Activated naive CD8-positive, alpha-beta T cell (primary cell): Measurements from ENCODE around the gene COG1.

Experiments
- H3K27ac Mint-ChIP-seq: one replicate; pipeline ENCODE4 v1.8.0; 2021; ENCODE audit warnings: mixed read lengths
- H3K27me3 Mint-ChIP-seq: one replicate; pipeline ENCODE4 v1.8.0; 2021; ENCODE audit warnings: mixed read lengths
- H3K36me3 Mint-ChIP-seq: one replicate; pipeline ENCODE4 v1.8.0; 2021; ENCODE audit warnings: mixed read lengths
- H3K4me1 Mint-ChIP-seq: one replicate; pipeline ENCODE4 v1.8.0; 2021; ENCODE audit warnings: low read depth, mixed read lengths
- H3K4me3 Mint-ChIP-seq: one replicate; pipeline ENCODE4 v1.8.0; 2021; ENCODE audit warnings: mild to moderate bottlenecking, mixed read lengths
- H3K9me3 Mint-ChIP-seq: one replicate; pipeline ENCODE4 v1.8.0; 2021; ENCODE audit warnings: low read depth, mixed read lengths

Gene COG1

GRCh38 chr17:73186283-73187050 lies 6.4 kb upstream of the COG1 start:
- H3K27me3 Mint-ChIP-seq = no peaks in the 10 kb centered on the region
- peaks cover 2% of the 10 kb centered on the region for H3K4me1 Mint-ChIP-seq
- no peaks in the 10 kb centered on the region for H3K9me3 Mint-ChIP-seq
- H3K4me3 Mint-ChIP-seq = no peak overlapping the region
- H3K27ac Mint-ChIP-seq = no peak overlapping the region
- no peaks in the 10 kb centered on the region for H3K36me3 Mint-ChIP-seq

DNA sequence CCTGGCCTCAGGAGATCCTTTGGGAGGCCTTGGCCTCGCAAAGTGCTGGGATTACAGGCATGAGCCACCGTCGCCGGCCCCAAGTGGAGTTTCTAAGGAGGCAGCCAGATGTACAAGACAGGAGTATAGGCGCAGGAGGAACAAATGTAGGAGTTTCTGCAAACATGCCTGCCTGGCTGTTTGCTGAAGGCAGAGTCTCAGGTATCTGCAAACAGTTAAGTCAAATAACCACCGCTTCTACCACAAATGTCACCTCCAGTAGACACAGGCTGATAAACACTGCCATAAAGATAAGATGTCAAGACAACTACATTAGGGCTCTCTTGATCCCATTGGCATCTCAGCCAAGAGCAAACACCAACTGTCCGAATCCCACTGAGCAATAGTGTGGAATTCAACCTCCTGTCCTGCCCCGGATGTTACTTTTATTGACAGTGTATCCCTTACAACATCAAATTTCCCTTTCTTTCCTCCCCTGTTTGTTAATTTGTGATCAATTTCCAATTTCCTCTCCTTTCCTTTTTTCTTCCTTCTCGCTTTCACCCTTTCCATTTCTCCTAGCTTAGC lies 5.6 kb upstream of the COG1 start:
- Mint-ChIP-seq H3K27ac (no peak overlapping the region), H3K9me3 (no peaks in the 10 kb centered on the region)

DNA sequence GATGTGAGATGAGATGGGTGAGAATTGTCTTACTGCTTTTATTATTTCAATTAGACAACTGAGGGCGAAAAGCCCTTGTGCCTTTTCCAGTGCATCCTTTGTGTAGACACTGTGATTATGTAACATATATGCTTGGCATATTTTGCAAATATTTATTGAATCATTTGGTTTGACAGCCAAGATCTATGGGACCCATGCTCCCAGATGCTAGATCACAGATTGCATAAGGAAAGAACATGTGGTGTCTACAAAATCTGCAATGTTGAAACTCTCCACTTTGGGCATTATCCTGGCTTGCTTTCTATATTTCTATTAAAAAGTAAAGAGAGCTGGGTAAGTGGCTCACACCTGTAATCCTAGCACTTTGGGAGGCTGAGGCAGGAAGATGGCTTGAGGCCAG lies 4.8 kb upstream of the COG1 start:
- Mint-ChIP-seq H3K4me3 (no peak overlapping the region), H3K36me3 (no peaks in the 10 kb centered on the region), H3K9me3 (no peaks in the 10 kb centered on the region), H3K27me3 (no peaks in the 10 kb centered on the region), H3K4me1 (peaks cover 8% of the 10 kb centered on the region), H3K27ac (no peak overlapping the region)

More for the DNA sequence above, 5.6 kb upstream of the COG1 start:
- no peaks in the 10 kb centered on the region for H3K36me3 Mint-ChIP-seq
- peaks cover 8% of the 10 kb centered on the region for H3K4me1 Mint-ChIP-seq
- H3K27me3 Mint-ChIP-seq = no peaks in the 10 kb centered on the region
- H3K4me3 Mint-ChIP-seq = no peak overlapping the region

DNA sequence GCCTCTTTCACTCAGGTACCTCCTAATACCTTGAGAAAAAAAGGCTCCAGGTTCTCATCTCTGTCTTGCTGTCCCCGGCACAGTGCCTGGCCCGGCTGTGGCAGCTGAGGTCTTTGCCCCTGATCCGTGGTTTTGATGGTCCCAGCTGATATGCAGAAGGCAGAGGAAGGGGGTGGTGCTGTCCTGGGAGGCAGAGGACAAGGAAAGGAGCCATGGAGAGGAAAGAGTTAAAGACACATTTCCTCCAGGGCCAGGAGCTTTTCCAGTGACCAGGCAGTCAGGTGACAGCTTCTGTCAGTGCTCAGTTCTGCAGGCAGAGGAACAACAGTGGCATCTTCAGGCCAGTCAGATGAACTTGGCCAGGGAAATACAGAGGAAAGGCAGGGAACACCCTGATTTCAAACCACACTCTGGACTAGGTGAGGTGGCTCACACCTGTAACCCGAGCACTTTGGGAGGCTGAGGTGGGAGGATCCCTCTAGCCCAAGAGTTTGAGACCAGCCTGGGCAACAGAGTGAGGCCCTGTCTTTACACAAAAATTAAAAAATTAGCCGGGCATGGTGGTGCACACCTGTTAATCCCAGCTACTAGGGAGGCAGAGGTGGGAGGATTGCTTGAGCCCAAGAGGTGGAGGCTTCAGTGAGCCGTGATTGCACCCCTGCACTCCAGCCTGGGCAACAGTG lies 3.3 kb upstream of the COG1 start:
- H3K36me3 Mint-ChIP-seq = no peaks in the 10 kb centered on the region
- H3K27me3 Mint-ChIP-seq = no peaks in the 10 kb centered on the region
- no peak overlapping the region for H3K4me3 Mint-ChIP-seq
- peaks cover 16% of the 10 kb centered on the region for H3K4me1 Mint-ChIP-seq
- H3K27ac Mint-ChIP-seq = no peak overlapping the region
- H3K9me3 Mint-ChIP-seq = no peaks in the 10 kb centered on the region

DNA sequence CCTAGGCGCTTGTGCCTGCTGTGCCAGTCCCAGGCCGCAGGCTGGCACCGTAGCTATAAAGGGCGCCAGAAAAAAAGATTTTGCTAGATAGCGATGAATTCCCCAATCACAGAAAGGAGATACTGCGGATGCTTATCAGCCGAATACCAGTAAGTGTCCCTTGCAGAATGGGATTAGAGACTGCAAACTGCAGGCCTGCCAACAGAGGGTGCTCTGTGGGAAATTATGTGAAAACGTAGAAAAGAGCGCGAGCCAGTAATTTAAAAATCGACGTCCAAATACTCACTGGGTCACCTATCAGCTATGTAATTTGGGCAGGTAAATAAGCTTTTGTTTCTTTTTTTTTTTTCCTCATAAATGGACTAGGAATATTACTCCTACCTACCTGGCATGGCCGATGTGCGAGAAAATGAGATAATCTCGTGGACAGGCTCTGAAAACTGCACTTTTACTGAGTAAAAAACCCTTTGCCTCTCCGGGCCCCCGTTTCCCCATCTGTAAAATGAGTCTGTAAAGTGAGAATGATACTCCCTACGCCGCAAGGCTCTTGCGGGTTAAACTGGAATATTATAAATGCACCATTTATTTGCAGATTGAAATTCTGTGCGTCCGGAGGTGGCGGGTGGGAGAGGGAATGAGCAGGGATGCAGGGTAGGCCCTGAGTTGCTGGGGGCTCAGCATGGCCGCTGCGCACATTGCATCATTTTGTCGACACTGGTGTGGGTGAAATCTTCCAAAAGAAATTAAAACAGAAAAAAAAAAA lies 1.2 kb upstream of the COG1 start:
- peaks cover 25% of the 10 kb centered on the region for H3K4me1 Mint-ChIP-seq
- H3K36me3 Mint-ChIP-seq = no peaks in the 10 kb centered on the region
- H3K27ac Mint-ChIP-seq = peak overlapping the region; percentile 81
- H3K4me3 Mint-ChIP-seq = peak overlapping the region; percentile 90
- H3K9me3 Mint-ChIP-seq = no peaks in the 10 kb centered on the region
- H3K27me3 Mint-ChIP-seq = no peaks in the 10 kb centered on the region

- Mint-ChIP-seq H3K9me3 (no peaks in the 10 kb centered on the region), H3K27me3 (no peaks in the 10 kb centered on the region), H3K4me3 (peak overlapping the region; percentile 90), H3K4me1 (peaks cover 26% of the 10 kb centered on the region), H3K36me3 (peaks cover 2% of the 10 kb centered on the region), H3K27ac (peak overlapping the region; percentile 91)
Observed at GRCh38 chr17:73192206-73192893, 505 bp upstream of the COG1 start.

DNA sequence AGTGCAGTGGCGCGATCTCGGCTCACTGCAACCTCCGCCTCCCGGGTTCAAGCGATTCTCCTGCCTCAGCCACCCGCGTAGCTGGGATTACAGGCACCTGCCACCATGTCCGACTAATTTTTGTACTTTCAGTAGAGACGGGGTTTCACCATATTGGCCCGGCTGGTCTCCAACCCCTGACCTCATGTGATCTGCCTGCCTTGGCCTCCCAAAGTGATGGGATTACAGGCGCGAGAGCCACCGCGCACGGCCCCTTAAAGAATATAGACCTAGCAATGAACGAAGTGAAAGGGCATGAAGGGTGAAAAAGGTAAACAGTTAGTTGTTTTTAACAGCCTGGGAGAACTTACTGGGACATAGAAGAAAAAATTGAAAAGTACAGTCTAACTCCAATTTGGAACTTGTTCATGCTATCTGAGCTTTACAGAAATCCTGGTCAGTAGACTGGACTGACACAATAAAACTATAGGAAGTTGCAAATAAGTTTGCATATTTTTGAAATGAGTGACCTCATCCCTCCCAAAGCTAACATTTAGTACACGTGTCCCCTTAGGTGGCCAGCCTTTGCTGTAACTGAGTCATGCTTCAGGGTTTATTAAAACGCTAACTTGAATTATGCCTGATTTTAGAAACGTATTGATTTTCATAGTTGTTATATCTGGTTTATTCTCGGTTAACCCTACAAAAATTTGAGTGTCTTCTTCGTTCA lies 1.8 kb downstream of the COG1 start:
- Mint-ChIP-seq H3K36me3 (peaks cover 8% of the 10 kb centered on the region), H3K4me1 (peaks cover 29% of the 10 kb centered on the region), H3K27me3 (no peaks in the 10 kb centered on the region), H3K27ac (peak overlapping the region; percentile 81), H3K9me3 (no peaks in the 10 kb centered on the region), H3K4me3 (peak overlapping the region; percentile 70)

- H3K4me1 Mint-ChIP-seq = peaks cover 28% of the 10 kb centered on the region
- H3K4me3 Mint-ChIP-seq = no peak overlapping the region
- H3K36me3 Mint-ChIP-seq = peaks cover 10% of the 10 kb centered on the region
- H3K27me3 Mint-ChIP-seq = no peaks in the 10 kb centered on the region
- peak overlapping the region; percentile 50 for H3K27ac Mint-ChIP-seq
- H3K9me3 Mint-ChIP-seq = no peaks in the 10 kb centered on the region
Observed at GRCh38 chr17:73196500-73196899, 3.6 kb downstream of the COG1 start.

- Mint-ChIP-seq H3K27me3 (no peaks in the 10 kb centered on the region), H3K9me3 (no peaks in the 10 kb centered on the region), H3K36me3 (peaks cover 10% of the 10 kb centered on the region), H3K4me3 (no peak overlapping the region), H3K27ac (peak overlapping the region; percentile 47), H3K4me1 (peaks cover 26% of the 10 kb centered on the region)
Observed at GRCh38 chr17:73197161-73197560, 4.3 kb downstream of the COG1 start.

- Mint-ChIP-seq H3K27ac (peak overlapping the region; percentile 17), H3K27me3 (no peaks in the 10 kb centered on the region), H3K36me3 (peaks cover 13% of the 10 kb centered on the region), H3K4me3 (no peak overlapping the region), H3K9me3 (no peaks in the 10 kb centered on the region), H3K4me1 (peaks cover 35% of the 10 kb centered on the region)
Observed at GRCh38 chr17:73198201-73198929, 5.5 kb downstream of the COG1 start.

DNA sequence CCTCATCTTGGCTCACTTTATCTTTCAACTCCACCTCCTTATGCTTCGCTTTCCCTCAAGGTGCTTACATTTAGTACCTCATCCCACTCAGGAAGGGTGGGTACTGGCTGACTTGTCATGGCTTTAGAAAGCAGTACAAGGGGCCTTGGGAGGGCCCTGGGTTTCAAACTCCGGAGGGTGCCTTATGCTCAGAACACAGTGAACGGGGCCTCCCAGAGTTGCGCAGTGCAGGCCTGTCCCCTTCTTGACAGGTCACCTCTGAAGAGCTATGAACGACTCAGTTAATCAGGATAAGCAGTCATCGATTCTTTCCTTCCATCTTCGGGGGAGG lies 6.0 kb downstream of the COG1 start:
- H3K27me3 Mint-ChIP-seq = no peaks in the 10 kb centered on the region
- no peaks in the 10 kb centered on the region for H3K9me3 Mint-ChIP-seq
- no peak overlapping the region for H3K27ac Mint-ChIP-seq
- H3K36me3 Mint-ChIP-seq = peaks cover 13% of the 10 kb centered on the region
- H3K4me3 Mint-ChIP-seq = no peak overlapping the region
- H3K4me1 Mint-ChIP-seq = peaks cover 36% of the 10 kb centered on the region

GRCh38 chr17:73199751-73200317 lies 7.0 kb downstream of the COG1 start:
- H3K27ac Mint-ChIP-seq = peak overlapping the region; percentile 70
- peaks cover 13% of the 10 kb centered on the region for H3K36me3 Mint-ChIP-seq

GRCh38 chr17:73200476-73200875 lies 7.6 kb downstream of the COG1 start:
- peaks cover 35% of the 10 kb centered on the region for H3K4me1 Mint-ChIP-seq
- no peaks in the 10 kb centered on the region for H3K9me3 Mint-ChIP-seq
- H3K36me3 Mint-ChIP-seq = peaks cover 13% of the 10 kb centered on the region
- H3K4me3 Mint-ChIP-seq = no peak overlapping the region
- H3K27ac Mint-ChIP-seq = peak overlapping the region; percentile 70
- H3K27me3 Mint-ChIP-seq = no peaks in the 10 kb centered on the region

More at GRCh38 chr17:73199751-73200317, 7.0 kb downstream of the COG1 start:
- Mint-ChIP-seq H3K27me3 (no peaks in the 10 kb centered on the region), H3K4me3 (no peak overlapping the region), H3K9me3 (no peaks in the 10 kb centered on the region), H3K4me1 (peaks cover 36% of the 10 kb centered on the region)
